LNCaP clone FGC (cell line): Measurements from ENCODE around the gene PSMB11.
A peak's percentile ranks its signal among the peaks of the same experiment; 100 is the strongest.

Experiments
- DNase-seq: peaks from one replicate; pipeline ENCODE4 v3.0.0-alpha.2; 2011; ENCODE audit warnings: low read depth
- H3K4me3 ChIP-seq: 2 replicates; pipeline ENCODE4 v1.5.1; 2011; ENCODE audit warnings: mild to moderate bottlenecking, low read depth, low read length, control low read depth
- CTCF ChIP-seq: IDR thresholded peaks from 2 replicates; pipeline ENCODE4 v1.5.1; 2012; ENCODE audit warnings: mild to moderate bottlenecking; ENCODE audit not compliant: control insufficient read depth, insufficient read depth; ENCODE audit errors: extremely low read depth

The PSMB11 gene

GRCh38 chr14:23076785-23077408 lies 34.9 kb downstream of the PSMB11 start:
- TF ChIP-seq CTCF: peak; percentile 58
- DNase-seq: no peak
- no peak overlapping the region for H3K4me3 ChIP-seq

- TF ChIP-seq CTCF: no peak
- DNase-seq: no peak
- H3K4me3 ChIP-seq: no peak overlapping the region
These were observed 36.0 kb downstream of the PSMB11 start for GRCh38 chr14:23077962-23078361.

GRCh38 chr14:23078692-23079116 lies 36.7 kb downstream of the PSMB11 start:
- H3K4me3 ChIP-seq: no peak overlapping the region
- no peak for TF ChIP-seq CTCF
- no peak for DNase-seq

GRCh38 chr14:23079716-23080115 lies 37.7 kb downstream of the PSMB11 start:
- DNase-seq: no peak
- no peak overlapping the region for H3K4me3 ChIP-seq
- TF ChIP-seq CTCF: no peak

GRCh38 chr14:23080474-23080873 lies 38.5 kb downstream of the PSMB11 start:
- no peak for TF ChIP-seq CTCF

GRCh38 chr14:23085458-23085857 lies 43.4 kb downstream of the PSMB11 start:
- no peak for DNase-seq

More at GRCh38 chr14:23080474-23080873, 38.5 kb downstream of the PSMB11 start:
- no peak for DNase-seq
- no peak overlapping the region for H3K4me3 ChIP-seq

More at GRCh38 chr14:23085458-23085857, 43.4 kb downstream of the PSMB11 start:
- TF ChIP-seq CTCF: no peak
- no peak overlapping the region for H3K4me3 ChIP-seq
